Activated CD8-positive, alpha-beta T cell treated with anti-CD3 and anti-CD28 coated beads, Interleukin-2, amount 10 ng/mL, durations not matched to agents 7 days and 5 days (primary cell): Measurements from ENCODE around the gene CDIPT. TPM values are rescaled to one million over a fixed set of nuclear protein-coding genes. Genes with fewer than 3 reads are reported as not detected.
A peak's percentile ranks its signal among the peaks of the same experiment; 100 is the strongest.

ENCODE experiments used
- ATAC-seq: fragments of 150-1000 bp; cut with Tn5 transposase; one replicate; pipeline ENCODE4 v1.10.0; 2021; ENCODE audit warnings: moderate library complexity
- CTCF ChIA-PET: fragments of 350-600 bp; sonication (Branson Sonifier 250); formaldehyde crosslinking; loops from one replicate; lab custom pipeline; 2021; ENCODE audit warnings: antibody characterized with exemption; lab: Charles Lee
- POLR2A ChIA-PET: fragments of 350-600 bp; sonication (Branson Sonifier 250); formaldehyde crosslinking; loops from one replicate; lab custom pipeline; 2021; ENCODE audit warnings: antibody characterized with exemption; lab: Charles Lee
- DNase-seq: peaks from one replicate; pipeline ENCODE4 v3.0.0-alpha.2; 2020
- H3K27ac Mint-ChIP-seq: one replicate; pipeline ENCODE4 v1.8.0; 2021; ENCODE audit warnings: mild to moderate bottlenecking, mixed read lengths
- H3K27me3 Mint-ChIP-seq: one replicate; pipeline ENCODE4 v1.8.0; 2021; ENCODE audit warnings: low read depth, mixed read lengths
- H3K36me3 Mint-ChIP-seq: one replicate; pipeline ENCODE4 v1.8.0; 2021; ENCODE audit warnings: low read depth, mixed read lengths
- H3K4me1 Mint-ChIP-seq: one replicate; pipeline ENCODE4 v1.8.0; 2021; ENCODE audit warnings: low read depth, mixed read lengths
- H3K4me3 Mint-ChIP-seq: one replicate; pipeline ENCODE4 v1.8.0; 2021; ENCODE audit warnings: mild to moderate bottlenecking, mixed read lengths
- H3K9me3 Mint-ChIP-seq: one replicate; pipeline ENCODE4 v1.8.0; 2022; ENCODE audit warnings: mixed read lengths; ENCODE audit not compliant: insufficient read depth
- total RNA-seq, 2 experiments: library from RNA; stranded (reverse); gene quantifications; one replicate each; pipeline ENCODE4 v1.2.3, GENCODE V29; 2021

CDIPT gene
- total RNA-seq, 2 experiments from 2014 or later = 51.1 to 53.2 TPM

DNA sequence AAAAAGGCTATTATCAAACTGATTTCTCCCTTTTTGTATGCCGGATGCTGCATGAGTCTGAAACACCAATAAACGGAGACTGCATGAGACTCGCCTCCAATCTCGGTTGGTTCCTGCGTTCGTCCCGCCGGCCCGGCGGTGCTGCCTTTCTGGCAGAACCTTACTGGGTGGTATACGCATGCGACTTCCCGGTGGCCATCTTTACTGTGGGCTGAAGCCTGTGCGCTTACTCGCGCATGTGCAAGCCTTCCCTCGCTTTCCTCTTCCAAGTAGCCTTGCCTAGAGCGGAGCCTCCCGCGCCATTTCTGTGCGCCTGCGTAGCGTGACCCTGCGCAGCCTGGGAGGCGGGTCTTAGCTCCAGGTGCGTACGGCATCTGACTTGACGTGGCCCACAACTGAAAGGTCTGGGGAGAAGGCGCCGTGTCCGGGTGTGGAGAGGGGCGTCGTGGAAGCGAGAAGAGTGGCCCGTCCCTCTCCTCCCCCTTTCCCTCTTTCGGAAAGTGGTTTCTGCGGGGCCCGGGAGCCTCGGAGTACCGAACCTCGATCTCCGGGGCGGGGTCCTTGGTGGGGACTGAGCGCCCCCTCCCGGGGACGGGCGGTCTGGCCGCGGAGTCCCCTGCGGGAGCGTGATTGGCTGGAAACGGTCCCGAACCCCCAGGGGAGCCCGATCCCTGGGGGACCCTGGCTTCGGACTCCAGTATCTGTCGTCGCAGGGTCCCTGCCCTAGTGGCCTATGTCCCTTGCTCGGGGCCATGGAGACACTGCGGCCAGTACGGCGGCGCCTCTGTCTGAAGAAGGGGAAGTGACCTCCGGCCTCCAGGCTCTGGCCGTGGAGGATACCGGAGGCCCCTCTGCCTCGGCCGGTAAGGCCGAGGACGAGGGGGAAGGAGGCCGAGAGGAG, 47.0 kb downstream of the CDIPT start, which contains the start of gene PAGR1:
Gene PAGR1 (plus strand): TSS at position 360 of the 901 bp plus-strand sequence. CDS start 374 bp downstream, at position 734.
- Mint-ChIP-seq H3K27ac (peak within 1 kb of the TSS; percentile 92), H3K9me3 (no peaks in the 10 kb centered on the region), H3K36me3 (peaks cover 39% of the 10 kb centered on the region), H3K4me1 (peaks cover 70% of the 10 kb centered on the region), H3K27me3 (peaks cover 8% of the 10 kb centered on the region), H3K4me3 (peak within 1 kb of the TSS; percentile 98)
- POLR2A ChIA-PET = interaction anchor here (0.6 to 2.3 kb wide), 10 partner anchors 8 to 558 kb away, joined by 3 to 24 read pairs (median 6); partner anchors contain the start of genes KCTD13, KIF22, MAZ and MYL11
- CTCF ChIA-PET = interaction anchor here (0.6 to 8.0 kb wide), 40 partner anchors 8 to 248 kb away, joined by 3 to 106 read pairs (median 4); partner anchors contain the start of genes KCTD13, KIF22 and MAZ
- peak; percentile 76 for ATAC-seq
- DNase-seq = peak; percentile 99

DNA sequence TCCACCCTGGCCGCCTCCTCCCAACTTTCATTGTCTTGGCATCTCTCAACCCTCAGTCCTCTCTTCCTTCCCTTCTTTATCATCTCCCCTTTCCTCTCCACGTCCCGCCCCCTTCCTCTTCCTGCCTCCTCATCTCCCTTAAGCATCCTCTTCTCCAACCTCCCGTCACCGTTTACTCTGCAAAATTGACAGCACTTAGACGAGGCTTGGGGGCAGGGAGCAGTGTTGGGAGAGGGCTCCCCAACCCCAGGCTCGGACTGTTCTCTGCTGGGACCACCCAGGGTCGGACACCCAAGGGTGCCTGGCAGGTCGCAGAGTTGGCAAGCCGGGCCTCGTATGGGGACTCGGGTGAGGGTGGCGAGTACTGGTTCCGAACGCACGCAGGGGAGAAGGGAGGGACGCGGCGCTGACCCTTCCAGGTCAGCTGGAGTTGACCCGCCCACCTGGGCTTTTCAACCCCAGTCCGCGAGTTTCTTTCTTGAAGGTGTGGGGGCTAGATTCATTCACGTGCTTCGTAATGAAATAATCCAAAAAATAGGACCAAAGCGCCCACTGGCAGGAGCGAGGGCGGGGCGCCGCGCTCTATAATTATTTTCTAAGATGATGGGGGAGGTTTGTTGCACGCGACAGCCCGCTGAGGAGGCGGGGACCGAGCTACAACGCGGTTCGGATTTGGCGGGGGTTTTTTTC, 47.8 kb downstream of the CDIPT start:
- H3K36me3 Mint-ChIP-seq = peaks cover 40% of the 10 kb centered on the region
- peaks cover 8% of the 10 kb centered on the region for H3K27me3 Mint-ChIP-seq
- peak; percentile 70 for DNase-seq
- peak overlapping the region; percentile 81 for H3K27ac Mint-ChIP-seq
- H3K4me1 Mint-ChIP-seq = peaks cover 74% of the 10 kb centered on the region
- ChIA-PET CTCF (interaction anchor here (0.6 to 8.0 kb wide), 33 partner anchors 8 to 249 kb away, joined by 3 to 106 read pairs (median 4); partner anchors contain the start of genes KCTD13, KIF22 and MAZ), POLR2A (interaction anchor here (0.6 to 2.3 kb wide), 7 partner anchors 7 to 559 kb away, joined by 3 to 24 read pairs (median 8); partner anchors contain the start of genes KIF22, MAZ and MYL11)
- peak overlapping the region; percentile 98 for H3K4me3 Mint-ChIP-seq
- ATAC-seq = no peak
- H3K9me3 Mint-ChIP-seq = no peaks in the 10 kb centered on the region

DNA sequence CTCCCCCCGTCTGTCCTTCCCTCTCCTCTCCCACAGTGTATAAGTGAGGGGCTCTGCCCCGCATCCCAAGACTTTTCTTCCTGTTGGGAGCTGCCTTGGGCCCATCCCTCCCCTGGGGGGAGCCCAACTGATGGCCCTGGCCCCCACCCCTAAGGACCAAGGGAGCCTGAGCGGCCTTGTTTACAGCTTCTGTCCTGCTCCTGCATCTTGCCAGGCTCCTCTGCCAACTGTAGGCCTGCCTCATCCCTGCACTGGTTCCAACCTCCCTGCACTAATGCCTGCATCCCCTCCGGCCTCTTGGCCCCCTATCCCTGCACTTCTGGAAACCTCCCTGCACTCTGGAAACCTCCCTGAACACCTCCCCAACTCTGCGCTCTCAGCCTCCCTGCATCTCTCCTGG, 48.4 kb downstream of the CDIPT start:
- no peak for DNase-seq
- peaks cover 74% of the 10 kb centered on the region for H3K4me1 Mint-ChIP-seq
- H3K36me3 Mint-ChIP-seq = peaks cover 40% of the 10 kb centered on the region
- ChIA-PET POLR2A (interaction anchor here (0.6 to 2.3 kb wide), 2 partner anchors 24 to 63 kb away, joined by 3 to 12 read pairs; partner anchors contain the start of gene KIF22), CTCF (interaction anchor here (1.7 kb wide), 1 partner anchor 123 kb away, joined by 6 read pairs; no protein-coding TSS in a partner anchor)
- H3K27ac Mint-ChIP-seq = peak overlapping the region; percentile 81
- ATAC-seq = no peak
- peak overlapping the region; percentile 98 for H3K4me3 Mint-ChIP-seq
- no peaks in the 10 kb centered on the region for H3K9me3 Mint-ChIP-seq
- peaks cover 8% of the 10 kb centered on the region for H3K27me3 Mint-ChIP-seq

DNA sequence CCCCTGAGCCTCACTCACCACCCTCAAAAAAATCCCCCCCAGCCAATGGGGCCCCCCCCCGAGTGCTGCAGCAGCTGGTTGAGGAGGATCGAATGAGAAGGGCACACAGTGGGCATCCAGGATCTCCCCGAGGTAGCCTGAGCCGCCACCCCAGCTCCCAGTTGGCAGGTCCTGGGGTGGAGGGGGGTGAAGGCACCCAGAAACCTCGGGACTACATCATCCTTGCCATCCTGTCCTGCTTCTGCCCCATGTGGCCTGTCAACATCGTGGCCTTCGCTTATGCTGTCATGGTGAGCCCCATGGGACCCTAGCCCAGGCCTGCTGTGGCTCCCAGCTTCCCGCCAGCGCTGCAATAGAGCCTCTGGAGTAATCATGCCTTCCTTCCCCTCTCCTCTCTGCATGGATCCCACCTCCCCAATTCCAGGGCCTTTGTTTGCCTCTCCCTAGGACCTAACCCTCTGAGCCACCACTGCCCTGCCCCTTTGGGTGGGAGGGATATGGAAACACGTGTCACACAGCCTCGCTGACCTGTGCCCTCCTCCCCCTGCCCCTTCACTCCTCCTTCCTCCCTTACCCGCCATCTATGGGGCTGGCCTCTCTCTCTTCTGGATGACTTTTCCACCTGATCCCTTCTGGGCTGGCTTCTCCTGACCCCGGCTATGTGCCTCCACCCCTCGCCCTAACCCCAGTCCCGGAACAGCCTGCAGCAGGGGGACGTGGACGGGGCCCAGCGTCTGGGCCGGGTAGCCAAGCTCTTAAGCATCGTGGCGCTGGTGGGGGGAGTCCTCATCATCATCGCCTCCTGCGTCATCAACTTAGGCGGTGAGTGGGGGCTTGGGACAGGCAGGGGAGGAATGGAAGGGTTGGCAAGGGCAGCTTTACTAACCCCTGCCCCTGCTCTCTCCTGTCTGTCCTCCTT, 49.1 kb downstream of the CDIPT start:
- ATAC-seq (no peak), DNase-seq (no peak)
- ChIA-PET POLR2A (interaction anchor here (0.6 to 0.7 kb wide), 2 partner anchors 23 to 62 kb away, joined by 3 to 5 read pairs; partner anchors contain the start of gene KIF22), CTCF (interaction anchor here (1.1 to 3.9 kb wide), 2 partner anchors 34 to 113 kb away, joined by 4 to 12 read pairs; no protein-coding TSS in a partner anchor)
- H3K27me3 Mint-ChIP-seq = peaks cover 8% of the 10 kb centered on the region
- peak overlapping the region; percentile 81 for H3K27ac Mint-ChIP-seq
- peak overlapping the region; percentile 22 for H3K4me3 Mint-ChIP-seq
- peaks cover 39% of the 10 kb centered on the region for H3K36me3 Mint-ChIP-seq
- peaks cover 71% of the 10 kb centered on the region for H3K4me1 Mint-ChIP-seq
- no peaks in the 10 kb centered on the region for H3K9me3 Mint-ChIP-seq

DNA sequence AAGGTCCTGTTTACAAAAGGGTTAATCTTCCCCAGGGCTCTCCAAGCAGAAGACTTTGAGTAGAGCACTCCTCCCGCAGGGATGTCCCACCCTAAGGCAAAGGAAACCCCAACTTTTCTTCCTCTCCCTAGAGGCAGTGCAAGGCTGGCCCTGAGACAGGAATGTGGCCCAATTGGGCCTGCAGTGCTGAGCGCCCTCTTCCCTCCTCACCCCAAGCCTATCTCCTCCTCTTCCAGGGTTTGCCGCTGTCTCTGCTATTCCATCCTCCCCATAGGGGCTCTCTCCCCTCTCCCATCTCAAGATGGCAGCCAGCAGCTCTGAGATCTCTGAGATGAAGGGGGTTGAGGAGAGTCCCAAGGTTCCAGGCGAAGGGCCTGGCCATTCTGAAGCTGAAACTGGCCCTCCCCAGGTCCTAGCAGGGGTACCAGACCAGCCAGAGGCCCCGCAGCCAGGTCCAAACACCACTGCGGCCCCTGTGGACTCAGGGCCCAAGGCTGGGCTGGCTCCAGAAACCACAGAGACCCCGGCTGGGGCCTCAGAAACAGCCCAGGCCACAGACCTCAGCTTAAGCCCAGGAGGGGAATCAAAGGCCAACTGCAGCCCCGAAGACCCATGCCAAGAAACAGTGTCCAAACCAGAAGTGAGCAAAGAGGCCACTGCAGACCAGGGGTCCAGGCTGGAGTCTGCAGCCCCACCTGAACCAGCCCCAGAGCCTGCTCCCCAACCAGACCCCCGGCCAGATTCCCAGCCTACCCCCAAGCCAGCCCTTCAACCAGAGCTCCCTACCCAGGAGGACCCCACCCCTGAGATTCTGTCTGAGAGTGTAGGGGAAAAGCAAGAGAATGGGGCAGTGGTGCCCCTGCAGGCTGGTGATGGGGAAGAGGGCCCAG, 50.0 kb downstream of the CDIPT start:
- Mint-ChIP-seq H3K4me1 (peaks cover 70% of the 10 kb centered on the region), H3K9me3 (no peaks in the 10 kb centered on the region), H3K27me3 (peaks cover 8% of the 10 kb centered on the region), H3K4me3 (peak overlapping the region; percentile 34), H3K36me3 (peaks cover 39% of the 10 kb centered on the region), H3K27ac (no peak overlapping the region)
- ChIA-PET CTCF (interaction anchor here (1.1 to 3.9 kb wide), 3 partner anchors 35 to 112 kb away, joined by 4 to 12 read pairs (median 8); no protein-coding TSS in a partner anchor), POLR2A (interaction anchor here (0.5 to 2.0 kb wide), 3 partner anchors 22 to 888 kb away, joined by 3 to 5 read pairs (median 4); partner anchors contain the start of genes KIF22 and RABEP2)
- DNase-seq = no peak
- no peak for ATAC-seq

DNA sequence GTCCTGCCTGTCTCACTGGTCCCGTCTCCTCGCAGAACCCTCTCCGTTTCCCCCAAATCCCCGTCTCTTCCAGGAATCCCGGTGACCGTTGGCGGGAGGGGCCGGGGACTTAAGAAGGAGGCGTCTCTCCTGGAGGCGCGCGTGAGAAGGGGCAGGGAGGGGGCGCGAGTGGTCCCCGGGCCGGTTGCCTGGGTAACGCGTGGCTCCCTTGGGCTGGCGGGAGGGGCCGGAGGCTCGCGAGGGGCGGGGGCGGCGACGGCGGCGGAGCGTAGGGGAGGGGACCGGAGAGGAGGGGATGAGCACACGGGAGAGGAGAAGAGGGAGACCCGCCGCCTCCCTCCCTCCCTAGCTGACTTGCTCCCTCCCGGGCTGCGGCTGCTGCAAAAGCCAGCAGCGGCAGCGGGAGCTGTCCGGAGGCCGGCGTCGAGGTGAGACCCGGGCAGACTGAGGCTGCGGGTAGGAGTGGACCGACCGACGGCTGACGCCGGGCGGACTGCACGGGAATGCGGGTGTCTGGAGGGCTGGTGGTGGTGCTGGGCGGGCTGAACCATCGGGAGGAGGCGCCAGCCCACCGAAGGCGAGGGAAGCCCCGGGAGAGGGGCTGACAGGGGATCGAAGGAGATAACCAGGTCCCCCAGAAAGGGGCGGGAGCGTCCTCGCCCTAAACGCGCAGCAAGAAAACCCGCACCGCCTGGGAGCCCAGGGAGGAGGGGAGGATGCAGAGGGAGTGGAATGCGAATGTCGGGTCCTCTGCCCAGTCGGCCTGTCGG, 50.9 kb downstream of the CDIPT start, which contains the start of gene PRRT2:
Gene PRRT2 (plus strand): TSS at position 298 of the 770 bp plus-strand sequence. CDS start 862 bp downstream, outside the sequence.
- Mint-ChIP-seq H3K4me3 (peak within 1 kb of the TSS; percentile 90), H3K4me1 (peaks cover 67% of the 10 kb centered on the region), H3K9me3 (no peaks in the 10 kb centered on the region), H3K27ac (peak within 1 kb of the TSS; percentile 77), H3K36me3 (peaks cover 42% of the 10 kb centered on the region), H3K27me3 (peaks cover 8% of the 10 kb centered on the region)
- CTCF ChIA-PET = interaction anchor here (2.0 to 3.9 kb wide), 2 partner anchors 36 to 111 kb away, joined by 8 to 12 read pairs; no protein-coding TSS in a partner anchor
- ATAC-seq (no peak), DNase-seq (peak; percentile 58)
- POLR2A ChIA-PET = interaction anchor here (0.5 to 2.0 kb wide), 4 partner anchors 8 to 887 kb away, joined by 3 to 5 read pairs (median 4); partner anchors contain the start of genes KIF22 and RABEP2

DNA sequence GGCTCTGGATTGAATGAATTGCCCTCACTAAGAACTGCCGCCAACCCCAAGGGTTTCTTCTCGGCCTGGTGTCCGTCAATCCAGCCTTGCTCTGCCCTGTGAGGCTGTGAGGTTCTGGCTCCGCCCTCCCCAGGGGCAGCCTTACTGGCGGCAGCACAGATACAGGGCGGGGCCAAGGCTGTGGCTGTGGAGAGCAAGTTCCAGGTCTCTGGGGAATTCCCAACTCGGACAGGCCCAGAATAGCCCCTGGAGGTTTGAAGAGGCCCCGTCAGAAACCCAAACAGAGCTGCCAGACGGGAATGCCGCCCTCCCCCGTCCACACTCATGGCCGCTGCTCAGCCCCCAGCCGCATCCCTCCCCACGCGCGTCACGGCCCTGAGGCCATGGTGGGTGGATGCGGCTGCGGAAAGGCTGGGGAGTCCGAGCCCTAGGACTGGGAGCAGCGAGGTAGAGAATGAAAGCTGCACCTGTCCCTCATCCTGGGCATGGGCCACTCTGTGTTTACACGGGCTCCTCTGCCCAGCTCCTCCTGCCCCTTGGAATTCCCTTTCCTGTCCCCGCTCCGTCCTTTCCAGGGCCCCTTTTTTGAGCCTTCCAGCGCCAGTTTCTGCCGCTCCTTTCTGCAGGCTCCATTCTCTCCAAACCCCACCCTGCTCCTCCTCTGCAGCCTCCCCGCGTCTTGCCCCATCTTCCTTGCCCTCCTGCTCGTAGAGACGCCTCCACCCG, 51.7 kb downstream of the CDIPT start:
- peak; percentile 82 for DNase-seq
- ChIA-PET POLR2A (interaction anchor here (0.8 to 2.0 kb wide), 3 partner anchors 9 to 21 kb away, joined by 4 to 5 read pairs (median 4); partner anchors contain the start of gene KIF22), CTCF (interaction anchor here (2.0 to 3.9 kb wide), 2 partner anchors 37 to 111 kb away, joined by 8 to 12 read pairs; no protein-coding TSS in a partner anchor)
- Mint-ChIP-seq H3K4me1 (peaks cover 65% of the 10 kb centered on the region), H3K27me3 (peaks cover 8% of the 10 kb centered on the region), H3K9me3 (no peaks in the 10 kb centered on the region), H3K36me3 (peaks cover 38% of the 10 kb centered on the region), H3K4me3 (peak overlapping the region; percentile 90), H3K27ac (peak overlapping the region; percentile 77)
- peak; percentile 28 for ATAC-seq

DNA sequence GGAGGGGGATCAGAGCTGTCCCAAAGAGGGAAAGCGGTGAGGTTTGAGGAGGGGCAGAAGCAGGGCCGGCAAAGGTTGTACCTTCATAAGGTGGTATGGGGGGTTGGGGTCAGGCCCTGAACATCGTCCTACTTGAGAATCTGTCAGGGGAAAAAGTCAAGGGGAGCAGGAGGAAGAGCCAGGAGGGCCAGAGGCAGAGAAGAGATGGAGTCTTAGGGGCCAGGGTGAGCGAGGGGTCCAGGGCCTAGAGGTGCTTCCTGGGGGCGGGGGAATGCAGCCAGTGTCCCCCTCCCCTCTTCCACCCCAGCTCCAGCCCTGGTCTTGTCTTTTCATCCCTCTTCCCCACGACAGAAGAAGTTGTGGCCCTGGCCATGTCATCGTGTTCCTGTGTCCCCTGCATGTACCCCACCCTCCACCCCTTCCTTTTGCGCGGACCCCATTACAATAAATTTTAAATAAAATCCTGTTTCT, 52.3 kb downstream of the CDIPT start:
- ATAC-seq (no peak), DNase-seq (no peak)
- H3K27ac Mint-ChIP-seq = peak overlapping the region; percentile 77
- no peaks in the 10 kb centered on the region for H3K9me3 Mint-ChIP-seq
- H3K27me3 Mint-ChIP-seq = peaks cover 8% of the 10 kb centered on the region
- peaks cover 64% of the 10 kb centered on the region for H3K4me1 Mint-ChIP-seq
- ChIA-PET CTCF (interaction anchor here (1.0 to 3.9 kb wide), 2 partner anchors 22 to 110 kb away, joined by 3 to 12 read pairs; no protein-coding TSS in a partner anchor), POLR2A (interaction anchor here (1.2 to 2.0 kb wide), 2 partner anchors 16 to 20 kb away, joined by 4 to 5 read pairs; partner anchors contain the start of gene KIF22)
- peak overlapping the region; percentile 90 for H3K4me3 Mint-ChIP-seq
- H3K36me3 Mint-ChIP-seq = peaks cover 38% of the 10 kb centered on the region
